NCI-H460 (cell line): ENCODE data around the gene UPB1. TPM values are rescaled to one million over a fixed set of nuclear protein-coding genes. Genes with fewer than 3 reads are reported as not detected.
"Not testable (repeated sequence)": the region's sequence is repeated elsewhere in the genome, so short reads cannot be mapped to it uniquely, and the experiment has no call there.

Experiments used
- DNase-seq: peaks from one replicate; pipeline ENCODE4 v3.0.0-alpha.2; 2016; ENCODE audit warnings: low read depth; ENCODE audit errors: extremely low read depth
- total RNA-seq: library from RNA; depleted of rRNA; stranded (reverse); fragments of >200 nt; shearing (Covaris generic); gene quantifications from 2 replicates; pipeline ENCODE4 v1.2.3, GENCODE V29; 2014

Gene UPB1
- total RNA-seq, 1 experiment from 2014 or later = 0.02 TPM

GRCh38 chr22:24474649-24475255 lies 20.4 kb upstream of the UPB1 start:
- no peak for DNase-seq

- DNase-seq = no peak
Measured at GRCh38 chr22:24481641-24482040, 13.5 kb upstream of the UPB1 start.

- peak; percentile 33 for DNase-seq
Measured at GRCh38 chr22:24482575-24482974, 12.6 kb upstream of the UPB1 start.

- no peak for DNase-seq
Measured at GRCh38 chr22:24482998-24483397, 12.1 kb upstream of the UPB1 start.

GRCh38 chr22:24483976-24484545 lies 11.1 kb upstream of the UPB1 start:
- no peak for DNase-seq

GRCh38 chr22:24485170-24485569 lies 10.0 kb upstream of the UPB1 start:
- DNase-seq = no peak

GRCh38 chr22:24485608-24486007 lies 9.5 kb upstream of the UPB1 start:
- no peak for DNase-seq

- no peak for DNase-seq
Measured at GRCh38 chr22:24486501-24486921, 8.6 kb upstream of the UPB1 start.

GRCh38 chr22:24489011-24489410 lies 6.1 kb upstream of the UPB1 start:
- no peak for DNase-seq

- not testable (repeated sequence) for DNase-seq
Measured at GRCh38 chr22:24489434-24489833, 5.7 kb upstream of the UPB1 start.

GRCh38 chr22:24492391-24492790 lies 2.7 kb upstream of the UPB1 start:
- DNase-seq = no peak

GRCh38 chr22:24494167-24494527 lies 985 bp upstream of the UPB1 start:
- DNase-seq = no peak

GRCh38 chr22:24495365-24495675 lies 188 bp downstream of the UPB1 start:
- DNase-seq = no peak

- no peak for DNase-seq
Measured at GRCh38 chr22:24496234-24496633, 1.1 kb downstream of the UPB1 start.

GRCh38 chr22:24496661-24497060 lies 1.5 kb downstream of the UPB1 start:
- no peak for DNase-seq

GRCh38 chr22:24497841-24498258 lies 2.7 kb downstream of the UPB1 start:
- DNase-seq = no peak

- no peak for DNase-seq
Measured at GRCh38 chr22:24498824-24499223, 3.7 kb downstream of the UPB1 start.

- DNase-seq = no peak
Measured at GRCh38 chr22:24499706-24500276, 4.7 kb downstream of the UPB1 start.

- no peak for DNase-seq
Measured at GRCh38 chr22:24500277-24500820, 5.2 kb downstream of the UPB1 start.

- DNase-seq = no peak
Measured at GRCh38 chr22:24501301-24502005, 6.3 kb downstream of the UPB1 start.

- no peak for DNase-seq
Measured at GRCh38 chr22:24502034-24502433, 6.9 kb downstream of the UPB1 start.

GRCh38 chr22:24502541-24502940 lies 7.4 kb downstream of the UPB1 start:
- no peak for DNase-seq
